ENCODE data around the gene ADAMTSL4.

- TF ChIP-seq YY1 (IDR thresholded peaks at IDR 0.05; ENCODE audit: insufficient read depth, insufficient read length) (no peak), ZNF274 (IDR thresholded peaks at IDR 0.05; ENCODE audit: low read depth, low read length) (no peak), SUZ12 (IDR thresholded peaks at IDR 0.05; ENCODE audit: extremely low read depth, insufficient read depth, insufficient read length) (no peak)
These were observed 18.6 kb upstream of the ADAMTSL4 start for GRCh38 chr1:150530491-150531159.

All from NT2/D1 (cell line).